DND-41 (cell line): ENCODE results near the gene CCDC136.

ENCODE experiments used
- EZH2 ChIP-seq: IDR thresholded peaks from 3 replicates; pipeline ENCODE4 v1.6.1; 2012; ENCODE audit warnings: borderline replicate concordance, low read depth, mild to moderate bottlenecking, moderate library complexity, low read length, inconsistent platforms; ENCODE audit not compliant: severe bottlenecking
- TF ChIP-seq, protein P1 (sequence below): IDR thresholded peaks from 2 replicates; pipeline ENCODE4 v1.5.1; 2012; ENCODE audit warnings: borderline replicate concordance, low read length, moderate library complexity, mild to moderate bottlenecking; ENCODE audit not compliant: poor library complexity, severe bottlenecking; ENCODE audit errors: extremely low read depth

DNA sequence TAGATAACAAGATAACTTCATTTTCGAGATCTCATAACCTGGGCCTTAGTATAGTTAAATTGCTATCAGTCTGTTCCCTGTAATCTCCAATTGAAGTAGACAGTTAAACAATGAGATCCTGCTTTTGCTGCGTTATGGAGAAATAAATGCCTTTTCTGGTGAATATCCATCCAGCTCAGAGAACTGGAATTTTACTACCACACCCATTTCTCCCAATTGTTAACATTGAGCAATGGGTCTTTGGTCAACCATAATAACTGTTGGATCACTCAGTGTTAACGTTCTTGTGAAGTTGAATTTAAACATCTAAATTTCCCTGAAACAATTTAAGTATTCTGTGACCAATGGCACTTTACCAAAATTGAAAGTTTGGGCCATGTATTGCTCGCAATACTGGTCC, 49.6 kb upstream of the CCDC136 start:
- TF ChIP-seq, protein P1, sequence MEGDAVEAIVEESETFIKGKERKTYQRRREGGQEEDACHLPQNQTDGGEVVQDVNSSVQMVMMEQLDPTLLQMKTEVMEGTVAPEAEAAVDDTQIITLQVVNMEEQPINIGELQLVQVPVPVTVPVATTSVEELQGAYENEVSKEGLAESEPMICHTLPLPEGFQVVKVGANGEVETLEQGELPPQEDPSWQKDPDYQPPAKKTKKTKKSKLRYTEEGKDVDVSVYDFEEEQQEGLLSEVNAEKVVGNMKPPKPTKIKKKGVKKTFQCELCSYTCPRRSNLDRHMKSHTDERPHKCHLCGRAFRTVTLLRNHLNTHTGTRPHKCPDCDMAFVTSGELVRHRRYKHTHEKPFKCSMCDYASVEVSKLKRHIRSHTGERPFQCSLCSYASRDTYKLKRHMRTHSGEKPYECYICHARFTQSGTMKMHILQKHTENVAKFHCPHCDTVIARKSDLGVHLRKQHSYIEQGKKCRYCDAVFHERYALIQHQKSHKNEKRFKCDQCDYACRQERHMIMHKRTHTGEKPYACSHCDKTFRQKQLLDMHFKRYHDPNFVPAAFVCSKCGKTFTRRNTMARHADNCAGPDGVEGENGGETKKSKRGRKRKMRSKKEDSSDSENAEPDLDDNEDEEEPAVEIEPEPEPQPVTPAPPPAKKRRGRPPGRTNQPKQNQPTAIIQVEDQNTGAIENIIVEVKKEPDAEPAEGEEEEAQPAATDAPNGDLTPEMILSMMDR = no peak
- no peak for TF ChIP-seq EZH2
